HL-60 (cell line): Measurements from ENCODE around the gene PIGZ.

ENCODE experiments used
- GABPA ChIP-seq: IDR thresholded peaks from 2 replicates; pipeline ENCODE4 v1.6.1; 2012; ENCODE audit warnings: low read depth
- POLR2AphosphoS5 ChIP-seq: IDR thresholded peaks from 2 replicates; pipeline ENCODE4 v1.6.1; 2012; ENCODE audit warnings: low read depth
- TF ChIP-seq, protein P1 (sequence below): IDR thresholded peaks from one replicate; pipeline ENCODE4 v1.5.1; 2011; ENCODE audit warnings: low read length, control low read depth, inconsistent platforms; ENCODE audit not compliant: insufficient read depth
- TF ChIP-seq, protein P2 (sequence below): IDR thresholded peaks from 2 replicates; pipeline ENCODE4 v1.6.1; 2012; ENCODE audit warnings: low read depth; ENCODE audit not compliant: insufficient replicate concordance

DNA sequence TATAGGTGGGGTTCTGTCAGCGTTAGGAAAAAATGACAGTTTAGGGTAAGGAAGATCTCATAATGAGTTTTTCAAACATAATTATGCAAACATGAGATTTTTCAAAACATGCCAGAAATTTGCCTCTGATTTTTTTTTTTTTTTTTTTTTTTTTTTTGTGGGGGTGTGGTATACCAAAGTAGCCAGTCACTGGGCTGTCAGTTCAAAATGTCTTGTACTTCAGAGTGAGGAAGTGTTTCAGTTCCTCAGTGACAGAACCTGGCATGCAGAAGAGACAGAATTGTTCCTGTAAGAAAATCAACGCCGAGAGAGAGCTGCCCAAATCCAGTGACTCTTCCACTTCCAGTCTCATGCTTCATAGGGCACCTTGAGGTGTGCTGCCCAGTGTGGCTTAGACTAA lies 36.0 kb downstream of the PIGZ start:
- TF ChIP-seq, protein P1, sequence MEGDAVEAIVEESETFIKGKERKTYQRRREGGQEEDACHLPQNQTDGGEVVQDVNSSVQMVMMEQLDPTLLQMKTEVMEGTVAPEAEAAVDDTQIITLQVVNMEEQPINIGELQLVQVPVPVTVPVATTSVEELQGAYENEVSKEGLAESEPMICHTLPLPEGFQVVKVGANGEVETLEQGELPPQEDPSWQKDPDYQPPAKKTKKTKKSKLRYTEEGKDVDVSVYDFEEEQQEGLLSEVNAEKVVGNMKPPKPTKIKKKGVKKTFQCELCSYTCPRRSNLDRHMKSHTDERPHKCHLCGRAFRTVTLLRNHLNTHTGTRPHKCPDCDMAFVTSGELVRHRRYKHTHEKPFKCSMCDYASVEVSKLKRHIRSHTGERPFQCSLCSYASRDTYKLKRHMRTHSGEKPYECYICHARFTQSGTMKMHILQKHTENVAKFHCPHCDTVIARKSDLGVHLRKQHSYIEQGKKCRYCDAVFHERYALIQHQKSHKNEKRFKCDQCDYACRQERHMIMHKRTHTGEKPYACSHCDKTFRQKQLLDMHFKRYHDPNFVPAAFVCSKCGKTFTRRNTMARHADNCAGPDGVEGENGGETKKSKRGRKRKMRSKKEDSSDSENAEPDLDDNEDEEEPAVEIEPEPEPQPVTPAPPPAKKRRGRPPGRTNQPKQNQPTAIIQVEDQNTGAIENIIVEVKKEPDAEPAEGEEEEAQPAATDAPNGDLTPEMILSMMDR, result no peak
- TF ChIP-seq POLR2AphosphoS5, result no peak
- TF ChIP-seq GABPA, result no peak
- TF ChIP-seq, protein P2, sequence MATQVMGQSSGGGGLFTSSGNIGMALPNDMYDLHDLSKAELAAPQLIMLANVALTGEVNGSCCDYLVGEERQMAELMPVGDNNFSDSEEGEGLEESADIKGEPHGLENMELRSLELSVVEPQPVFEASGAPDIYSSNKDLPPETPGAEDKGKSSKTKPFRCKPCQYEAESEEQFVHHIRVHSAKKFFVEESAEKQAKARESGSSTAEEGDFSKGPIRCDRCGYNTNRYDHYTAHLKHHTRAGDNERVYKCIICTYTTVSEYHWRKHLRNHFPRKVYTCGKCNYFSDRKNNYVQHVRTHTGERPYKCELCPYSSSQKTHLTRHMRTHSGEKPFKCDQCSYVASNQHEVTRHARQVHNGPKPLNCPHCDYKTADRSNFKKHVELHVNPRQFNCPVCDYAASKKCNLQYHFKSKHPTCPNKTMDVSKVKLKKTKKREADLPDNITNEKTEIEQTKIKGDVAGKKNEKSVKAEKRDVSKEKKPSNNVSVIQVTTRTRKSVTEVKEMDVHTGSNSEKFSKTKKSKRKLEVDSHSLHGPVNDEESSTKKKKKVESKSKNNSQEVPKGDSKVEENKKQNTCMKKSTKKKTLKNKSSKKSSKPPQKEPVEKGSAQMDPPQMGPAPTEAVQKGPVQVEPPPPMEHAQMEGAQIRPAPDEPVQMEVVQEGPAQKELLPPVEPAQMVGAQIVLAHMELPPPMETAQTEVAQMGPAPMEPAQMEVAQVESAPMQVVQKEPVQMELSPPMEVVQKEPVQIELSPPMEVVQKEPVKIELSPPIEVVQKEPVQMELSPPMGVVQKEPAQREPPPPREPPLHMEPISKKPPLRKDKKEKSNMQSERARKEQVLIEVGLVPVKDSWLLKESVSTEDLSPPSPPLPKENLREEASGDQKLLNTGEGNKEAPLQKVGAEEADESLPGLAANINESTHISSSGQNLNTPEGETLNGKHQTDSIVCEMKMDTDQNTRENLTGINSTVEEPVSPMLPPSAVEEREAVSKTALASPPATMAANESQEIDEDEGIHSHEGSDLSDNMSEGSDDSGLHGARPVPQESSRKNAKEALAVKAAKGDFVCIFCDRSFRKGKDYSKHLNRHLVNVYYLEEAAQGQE, result no peak
